ENCODE data around the gene REV1. TPM values are rescaled to one million over a fixed set of nuclear protein-coding genes. Genes with fewer than 3 reads are reported as not detected.

Gene REV1
- total RNA-seq, 4 donors from 2014 or later: 54.7 to 84.4 (median 68.8) TPM

DNA sequence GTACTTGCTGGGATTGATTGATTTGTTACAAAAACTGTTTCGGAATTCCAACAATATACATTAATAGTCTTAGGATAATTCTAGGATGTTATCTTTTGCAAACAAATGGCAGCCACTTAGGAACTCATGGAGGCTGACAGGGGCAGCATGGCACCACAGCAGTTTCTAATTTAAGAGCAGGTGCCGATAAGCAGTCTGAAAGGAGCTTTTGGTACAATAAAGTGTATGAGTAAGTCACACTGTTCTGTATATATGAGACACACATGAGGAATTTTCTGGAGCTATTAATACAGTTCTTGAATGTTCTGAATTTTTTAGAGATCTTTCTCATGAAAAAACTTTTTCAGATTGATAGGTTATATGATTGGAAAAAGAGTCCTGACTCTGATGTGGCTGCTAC lies 100.4 kb downstream of the REV1 start:
- Histone ChIP-seq H3K36me3 (peaks cover 8 to 24% of the 10 kb centered on the region in 2 donors), H3K27me3 (no peaks in the 10 kb centered on the region), H3K9me3 (no peaks in the 10 kb centered on the region), H3K4me1 (no peaks in the 10 kb centered on the region), H3K4me3 (replicated peaks in 1 of 3) (no peak overlapping the region), H3K27ac (no peak overlapping the region)
- intact Hi-C loops (cut with DNase I): no loop called here
- WGBS, 2 donors: 50 to 51% methylated on average over 2 of the region's 2 CpGs
- TF ChIP-seq POLR2A (IDR thresholded peaks at IDR 0.05): no peak
- TF ChIP-seq, protein P1, sequence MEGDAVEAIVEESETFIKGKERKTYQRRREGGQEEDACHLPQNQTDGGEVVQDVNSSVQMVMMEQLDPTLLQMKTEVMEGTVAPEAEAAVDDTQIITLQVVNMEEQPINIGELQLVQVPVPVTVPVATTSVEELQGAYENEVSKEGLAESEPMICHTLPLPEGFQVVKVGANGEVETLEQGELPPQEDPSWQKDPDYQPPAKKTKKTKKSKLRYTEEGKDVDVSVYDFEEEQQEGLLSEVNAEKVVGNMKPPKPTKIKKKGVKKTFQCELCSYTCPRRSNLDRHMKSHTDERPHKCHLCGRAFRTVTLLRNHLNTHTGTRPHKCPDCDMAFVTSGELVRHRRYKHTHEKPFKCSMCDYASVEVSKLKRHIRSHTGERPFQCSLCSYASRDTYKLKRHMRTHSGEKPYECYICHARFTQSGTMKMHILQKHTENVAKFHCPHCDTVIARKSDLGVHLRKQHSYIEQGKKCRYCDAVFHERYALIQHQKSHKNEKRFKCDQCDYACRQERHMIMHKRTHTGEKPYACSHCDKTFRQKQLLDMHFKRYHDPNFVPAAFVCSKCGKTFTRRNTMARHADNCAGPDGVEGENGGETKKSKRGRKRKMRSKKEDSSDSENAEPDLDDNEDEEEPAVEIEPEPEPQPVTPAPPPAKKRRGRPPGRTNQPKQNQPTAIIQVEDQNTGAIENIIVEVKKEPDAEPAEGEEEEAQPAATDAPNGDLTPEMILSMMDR (IDR thresholded peaks at IDR 0.05): no peak
- DNase-seq: no peak

DNA sequence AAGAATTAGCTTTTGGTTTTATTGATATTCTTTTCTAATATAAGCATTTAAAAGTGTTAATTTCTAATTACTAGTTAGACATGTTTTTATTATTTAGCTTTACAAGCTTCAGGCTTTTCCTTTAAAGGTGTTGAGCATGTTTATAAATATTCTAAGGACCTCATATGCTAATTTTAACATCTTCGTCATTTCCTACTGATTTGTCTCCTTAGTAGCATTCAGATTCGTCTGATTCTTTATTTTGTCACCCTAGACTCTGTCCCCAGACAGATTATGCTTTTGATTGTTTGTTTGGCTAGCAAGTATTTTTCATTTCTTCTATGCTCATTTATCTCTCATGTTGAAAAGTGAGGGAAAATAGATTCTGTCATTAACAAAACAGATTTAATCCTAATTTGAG lies 100.9 kb downstream of the REV1 start:
- no peak overlapping the region for H3K27ac ChIP-seq
- H3K27me3 ChIP-seq: no peaks in the 10 kb centered on the region
- DNase-seq: no peak
- TF ChIP-seq POLR2A (IDR thresholded peaks at IDR 0.05): no peak
- TF ChIP-seq, protein P1 (IDR thresholded peaks at IDR 0.05): no peak
- H3K4me1 ChIP-seq: no peaks in the 10 kb centered on the region
- no peaks in the 10 kb centered on the region for H3K9me3 ChIP-seq
- 85 to 87% methylated on average over 2 of the region's 2 CpGs for WGBS, 2 donors
- peaks cover 5 to 19% of the 10 kb centered on the region in 2 donors for H3K36me3 ChIP-seq
- no peak overlapping the region for H3K4me3 ChIP-seq (replicated peaks in 1 of 3)
- intact Hi-C loops (cut with DNase I): no loop called here

DNA sequence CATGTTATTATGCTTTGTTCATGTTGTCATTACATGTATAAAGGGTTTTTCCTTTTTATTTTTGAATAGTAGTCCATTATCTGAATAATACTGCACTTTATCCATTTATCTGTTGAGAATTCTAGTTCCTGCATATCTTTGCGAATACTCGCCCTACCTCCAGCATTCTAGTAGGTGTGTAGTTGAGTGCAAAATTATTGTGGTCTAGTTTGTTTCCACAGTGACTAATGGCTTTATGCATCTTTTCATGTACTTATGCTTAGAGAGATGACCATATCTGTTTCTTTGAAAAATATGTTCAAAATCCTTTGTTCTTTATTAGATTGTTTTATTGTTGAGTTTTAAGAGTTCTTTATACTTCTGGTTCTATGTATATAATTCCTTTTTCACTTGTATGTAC lies 103.8 kb downstream of the REV1 start:
- Histone ChIP-seq H3K27ac (no peak overlapping the region), H3K9me3 (no peaks in the 10 kb centered on the region), H3K4me1 (peaks cover 0 to 3% of the 10 kb centered on the region in 2 donors), H3K36me3 (peaks cover 5 to 8% of the 10 kb centered on the region in 2 donors), H3K4me3 (replicated peaks in 1 of 3) (no peak overlapping the region), H3K27me3 (no peaks in the 10 kb centered on the region)
- no peak for TF ChIP-seq POLR2A (IDR thresholded peaks at IDR 0.05)
- TF ChIP-seq, protein P1 (IDR thresholded peaks at IDR 0.05): no peak
- intact Hi-C loops (cut with DNase I): no loop called here
- no peak for DNase-seq
- 95 to 96% methylated on average over 2 of the region's 2 CpGs for WGBS, 2 donors

DNA sequence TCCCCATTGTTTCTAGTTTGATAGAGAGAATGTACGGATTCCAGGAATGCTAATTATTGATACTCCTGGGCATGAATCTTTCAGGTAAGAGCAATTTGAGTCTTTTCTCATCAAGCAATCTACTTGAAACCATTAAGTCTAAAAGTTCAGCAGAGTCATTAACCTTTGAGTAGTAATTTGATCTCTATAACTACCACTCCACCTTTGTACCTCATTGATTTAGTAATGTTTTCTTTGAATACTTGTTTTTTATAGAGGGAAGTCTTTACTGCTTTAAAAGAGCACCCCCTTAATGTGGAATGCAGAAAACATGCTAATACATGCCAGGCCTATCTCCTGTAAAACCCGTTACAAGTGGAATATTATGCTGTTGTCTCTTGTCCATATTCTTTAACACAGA lies 107.7 kb downstream of the REV1 start:
- no peaks in the 10 kb centered on the region for H3K9me3 ChIP-seq
- no peak for TF ChIP-seq POLR2A (IDR thresholded peaks at IDR 0.05)
- TF ChIP-seq, protein P1 (IDR thresholded peaks at IDR 0.05): no peak
- no peak for DNase-seq
- peaks cover 12% of the 10 kb centered on the region in 2 donors for H3K36me3 ChIP-seq
- no peak overlapping the region for H3K27ac ChIP-seq
- WGBS, 2 donors: 98 to 99% methylated on average over 2 of the region's 2 CpGs
- H3K4me3 ChIP-seq (replicated peaks in 1 of 3): no peak overlapping the region
- H3K4me1 ChIP-seq: peaks cover 0 to 7% of the 10 kb centered on the region in 2 donors
- H3K27me3 ChIP-seq: no peaks in the 10 kb centered on the region
- intact Hi-C loops (cut with DNase I): no loop called here

DNA sequence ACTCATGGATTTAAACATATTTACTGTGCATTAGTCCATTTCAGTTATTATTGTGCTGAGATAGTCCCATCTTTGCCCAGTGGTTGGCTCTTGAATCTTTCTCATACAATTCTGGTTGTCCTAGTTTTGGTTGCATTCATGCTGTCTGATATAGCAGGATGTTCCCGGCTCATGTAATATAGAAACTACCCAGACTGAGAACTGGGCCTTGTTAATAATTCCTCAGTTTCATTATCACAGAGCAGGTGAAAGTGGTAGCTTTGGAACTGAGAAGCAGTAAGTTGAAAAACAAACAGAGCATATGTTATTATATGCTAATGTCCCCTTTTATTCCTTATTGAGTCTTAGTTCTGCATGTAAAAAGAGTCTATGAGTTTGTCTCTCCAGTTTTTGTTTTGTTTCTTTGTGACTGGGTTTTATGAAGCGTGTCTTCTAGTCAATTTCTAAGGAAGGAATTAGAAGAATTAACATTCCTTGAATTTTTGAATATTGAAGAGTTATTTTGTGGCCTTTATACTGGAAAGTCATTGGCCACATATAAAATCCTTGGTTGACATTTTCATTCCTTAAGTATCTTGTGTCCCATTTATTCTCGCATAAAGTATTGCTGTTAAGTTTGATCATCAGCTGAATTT lies 109.3 kb downstream of the REV1 start:
- intact Hi-C loops (cut with DNase I): no loop called here
- Histone ChIP-seq H3K4me3 (replicated peaks in 1 of 3) (no peak overlapping the region), H3K4me1 (peaks cover 0 to 7% of the 10 kb centered on the region in 2 donors), H3K36me3 (peaks cover 15 to 19% of the 10 kb centered on the region in 2 donors), H3K27me3 (no peaks in the 10 kb centered on the region), H3K27ac (peak overlapping the region in 2 of 3 donors; percentile 27 to 44), H3K9me3 (no peaks in the 10 kb centered on the region)
- no peak for DNase-seq
- TF ChIP-seq, protein P1 (IDR thresholded peaks at IDR 0.05): no peak
- no peak for TF ChIP-seq POLR2A (IDR thresholded peaks at IDR 0.05)
- WGBS, 2 donors: 95 to 97% methylated on average over 3 of the region's 3 CpGs

All from thyroid gland (tissue), 4 donors.